GM12892 (cell line): Measurements from ENCODE around the gene ADARB2.

Source experiments
- POLR2A ChIP-seq: IDR thresholded peaks from 2 replicates; pipeline ENCODE4 v1.6.1; 2011; ENCODE audit warnings: low read depth, low read length, control low read depth
- POLR2AphosphoS5 ChIP-seq: IDR thresholded peaks from 2 replicates; pipeline ENCODE4 v1.6.1; 2011; ENCODE audit warnings: low read depth, low read length, control low read depth

- no peak for TF ChIP-seq POLR2AphosphoS5
- no peak for TF ChIP-seq POLR2A
Observed at GRCh38 chr10:1392127-1392526, 345.2 kb downstream of the ADARB2 start.
